GM19438 (cell line): ENCODE measurements around the gene KIZ.

Experiments used
- ATAC-seq: cut with Tn5 transposase; IDR thresholded peaks from one replicate; pipeline ENCODE4 v1.9.1; 2021; ENCODE audit warnings: low read depth; ENCODE audit not compliant: unreplicated experiment

Gene KIZ

DNA sequence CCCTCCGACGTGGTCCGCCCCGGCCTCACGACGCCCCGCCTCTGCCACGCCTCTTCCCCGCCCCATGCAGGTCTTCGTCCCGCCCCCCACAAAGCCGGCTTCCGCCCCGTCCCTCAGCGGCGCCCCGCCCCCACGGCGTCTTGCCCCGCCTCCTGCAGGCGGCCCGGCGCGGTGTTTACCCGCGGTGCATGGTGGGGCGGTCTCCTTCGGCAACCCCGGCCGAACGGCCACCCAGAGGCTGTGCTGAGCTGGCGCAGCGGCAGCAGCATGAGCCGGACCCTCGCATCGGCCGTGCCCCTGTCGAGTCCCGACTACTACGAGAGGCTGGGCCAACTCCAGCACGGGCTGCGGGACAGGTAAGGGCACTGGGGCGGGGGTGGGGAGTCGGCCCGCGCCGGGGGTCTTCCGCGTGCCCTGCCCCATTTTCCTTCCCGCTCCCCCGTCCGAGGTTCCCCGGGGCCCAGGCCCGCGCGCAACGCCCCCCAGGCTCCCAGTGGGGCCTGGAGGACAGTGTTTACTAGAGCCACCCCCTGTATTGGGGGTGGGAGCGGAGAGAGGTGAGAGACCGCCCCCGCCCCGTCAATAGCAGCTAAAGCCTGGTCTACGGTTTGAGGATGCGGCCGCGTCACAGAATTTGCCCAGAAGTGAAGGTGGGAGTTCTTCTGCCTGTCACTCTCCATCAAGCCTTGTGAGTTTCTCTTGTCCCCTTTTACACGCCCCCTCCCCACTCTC lies at the start of gene KIZ:
Gene KIZ, plus strand, starts transcription at position 234 of the 732 bp plus-strand sequence. Its CDS starts 34 bp downstream, at position 268.
- ATAC-seq: peak; percentile 96

- ATAC-seq: no peak
These were observed 48.0 kb upstream of the KIZ start for GRCh38 chr20:21077809-21078345.

GRCh38 chr20:21082584-21082983 lies 43.3 kb upstream of the KIZ start:
- no peak for ATAC-seq

DNA sequence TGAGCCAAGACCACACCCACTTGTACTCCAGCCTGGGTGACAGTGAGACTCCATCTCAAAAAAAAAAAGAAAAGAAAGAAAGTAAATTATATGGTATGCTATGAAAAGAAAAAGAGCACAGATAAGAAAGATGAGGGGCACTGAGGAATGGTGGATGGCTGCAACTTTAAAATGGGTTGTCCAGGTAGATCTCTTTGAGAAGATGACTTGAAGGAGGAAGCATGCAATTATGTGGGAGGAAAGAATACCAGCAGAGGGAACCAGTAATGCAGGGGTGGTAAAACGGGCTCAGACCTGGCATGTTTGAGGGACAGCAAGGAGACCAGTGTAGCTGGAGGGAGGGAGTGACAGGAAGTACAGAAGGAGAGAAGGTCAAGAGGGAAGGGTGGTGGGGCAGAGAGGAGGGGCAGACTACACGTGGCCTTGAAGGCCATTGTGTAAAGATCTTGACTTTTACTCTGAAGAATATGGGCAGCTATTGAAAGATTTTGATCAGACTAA lies 42.0 kb upstream of the KIZ start:
- no peak for ATAC-seq

DNA sequence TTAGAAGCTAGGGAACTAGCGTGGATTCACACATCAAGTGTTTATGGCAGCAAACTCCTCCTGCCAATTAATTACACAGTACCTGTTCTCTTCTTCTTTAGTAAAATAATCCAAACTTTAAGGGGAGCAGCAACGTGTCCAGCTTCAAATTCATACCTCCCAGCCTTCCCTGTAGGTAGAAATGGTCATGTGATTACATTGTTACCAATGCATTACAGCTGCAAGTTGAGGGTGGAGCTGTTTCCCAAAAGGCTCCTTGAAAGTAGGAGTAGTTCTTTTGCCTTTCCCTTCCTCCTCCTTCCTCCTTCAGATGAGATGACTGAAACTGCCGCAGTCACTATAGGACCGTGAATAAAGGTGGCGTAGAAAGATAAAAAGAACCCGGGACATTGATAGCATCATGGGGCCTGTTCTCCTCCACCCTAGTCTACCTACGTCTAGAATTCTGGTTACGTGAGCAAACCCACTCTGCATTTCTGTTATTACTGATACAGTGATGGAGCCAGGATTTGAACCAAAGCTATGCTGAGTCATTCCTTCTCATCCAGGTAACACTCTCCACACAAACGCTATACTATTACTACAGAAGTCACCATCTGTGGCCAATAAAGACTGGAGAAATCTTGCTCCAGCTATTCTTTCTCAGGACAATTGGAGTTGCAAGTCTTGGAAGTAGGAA lies 37.9 kb upstream of the KIZ start:
- no peak for ATAC-seq

DNA sequence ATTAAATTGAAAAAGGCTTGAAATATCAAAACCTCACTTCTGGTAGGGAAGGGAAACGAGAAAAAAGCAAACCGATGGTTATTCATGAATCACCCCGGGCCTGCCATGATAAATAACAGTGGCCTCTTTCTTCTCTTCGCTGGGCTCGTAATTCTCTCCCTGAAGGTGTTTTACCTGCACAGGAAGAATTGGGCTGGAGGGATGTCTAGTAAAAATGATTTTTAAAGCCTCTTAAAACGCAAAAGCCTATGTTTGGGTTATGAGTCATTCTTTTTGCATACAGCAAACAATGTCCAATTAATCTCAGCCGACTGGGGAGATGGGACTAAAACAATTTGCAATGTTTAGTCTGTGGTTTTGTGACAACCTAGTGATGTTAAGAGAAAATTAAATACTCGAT lies 36.5 kb upstream of the KIZ start:
- ATAC-seq: no peak

DNA sequence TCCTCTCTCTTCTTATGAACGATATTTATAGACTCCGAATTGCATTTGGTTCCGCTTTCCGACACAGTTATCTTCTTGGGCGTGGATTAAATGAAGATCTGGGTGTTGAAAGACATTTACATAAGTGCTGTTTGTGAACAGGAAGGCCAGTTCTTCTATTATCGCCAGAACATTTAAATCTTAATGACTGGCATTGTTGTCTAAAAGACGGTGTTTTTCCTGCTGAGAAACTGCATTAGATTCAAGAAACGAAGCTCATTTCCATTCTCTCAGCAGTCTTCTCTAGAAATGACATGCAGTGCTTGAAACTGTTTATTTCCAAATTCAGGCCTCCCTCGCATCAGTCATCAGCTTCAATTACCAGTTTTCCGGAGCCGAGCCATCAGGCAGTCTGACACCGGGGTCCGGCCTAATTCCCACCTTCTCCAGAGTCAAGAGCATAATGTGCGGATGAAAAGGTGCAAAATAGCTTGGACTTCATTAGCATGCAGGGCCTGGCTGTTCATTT lies 35.7 kb upstream of the KIZ start:
- no peak for ATAC-seq

DNA sequence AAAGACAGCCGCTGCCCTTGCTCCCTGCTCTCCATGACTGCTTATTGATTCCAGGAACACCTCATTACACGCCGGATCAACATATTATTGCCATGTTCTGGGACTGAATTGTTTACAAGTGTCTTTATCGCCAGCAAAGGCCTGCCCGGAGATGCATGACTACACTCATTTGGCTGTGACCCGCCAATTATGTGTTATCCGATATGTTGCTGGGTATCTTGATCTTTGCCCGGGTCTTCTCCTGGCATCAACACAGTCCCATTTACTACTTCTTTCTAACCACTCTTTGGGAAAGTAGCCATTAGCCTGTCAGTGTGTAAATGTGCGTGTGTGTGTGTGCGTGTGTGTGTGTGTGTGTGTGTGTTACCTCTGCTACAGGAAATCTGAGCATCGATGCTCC lies 35.2 kb upstream of the KIZ start:
- no peak for ATAC-seq

- ATAC-seq: no peak
These were observed 33.1 kb upstream of the KIZ start for GRCh38 chr20:21092806-21093205.

- ATAC-seq: peak; percentile 41
These were observed 29.4 kb upstream of the KIZ start for GRCh38 chr20:21096321-21097043.

DNA sequence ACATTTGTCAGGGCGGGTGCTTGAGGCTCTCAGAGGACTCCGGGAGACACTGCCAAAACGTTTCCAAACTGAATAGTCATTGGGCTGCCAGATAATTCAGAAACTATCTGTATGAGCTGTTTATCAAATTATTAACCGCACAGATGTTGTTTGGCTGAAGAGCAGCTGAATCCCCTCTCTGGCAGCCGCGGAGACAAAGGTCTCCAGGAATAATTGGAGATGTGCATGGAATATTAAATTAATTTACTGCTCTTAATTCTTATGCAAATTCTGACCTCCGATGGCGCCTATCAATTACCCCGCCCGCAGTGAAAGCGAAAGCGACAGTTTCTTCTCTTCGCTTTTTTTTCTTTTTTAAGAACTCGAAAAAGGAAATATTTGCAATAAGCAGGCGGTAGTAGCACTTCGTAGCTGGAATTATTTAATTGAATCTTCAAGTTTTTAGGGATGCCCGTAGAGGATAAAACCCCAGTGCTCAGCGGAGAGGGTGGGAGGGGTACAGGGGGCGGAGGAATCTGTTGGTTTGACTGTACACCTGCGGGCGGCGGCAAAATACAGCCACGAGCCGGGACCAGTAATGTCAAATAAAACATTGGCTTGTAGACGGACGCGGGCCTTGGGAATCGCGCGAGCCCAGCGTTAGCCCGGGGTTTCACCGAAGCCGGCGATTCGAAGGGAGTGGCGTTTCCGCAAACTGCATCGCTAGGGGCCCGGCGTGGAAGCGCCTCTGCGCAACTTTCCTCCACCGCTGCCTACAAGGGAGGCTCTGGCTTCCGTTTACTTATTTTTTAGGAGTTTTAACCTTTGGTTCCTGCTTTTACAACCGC lies 25.9 kb upstream of the KIZ start:
- peak; percentile 31 for ATAC-seq

DNA sequence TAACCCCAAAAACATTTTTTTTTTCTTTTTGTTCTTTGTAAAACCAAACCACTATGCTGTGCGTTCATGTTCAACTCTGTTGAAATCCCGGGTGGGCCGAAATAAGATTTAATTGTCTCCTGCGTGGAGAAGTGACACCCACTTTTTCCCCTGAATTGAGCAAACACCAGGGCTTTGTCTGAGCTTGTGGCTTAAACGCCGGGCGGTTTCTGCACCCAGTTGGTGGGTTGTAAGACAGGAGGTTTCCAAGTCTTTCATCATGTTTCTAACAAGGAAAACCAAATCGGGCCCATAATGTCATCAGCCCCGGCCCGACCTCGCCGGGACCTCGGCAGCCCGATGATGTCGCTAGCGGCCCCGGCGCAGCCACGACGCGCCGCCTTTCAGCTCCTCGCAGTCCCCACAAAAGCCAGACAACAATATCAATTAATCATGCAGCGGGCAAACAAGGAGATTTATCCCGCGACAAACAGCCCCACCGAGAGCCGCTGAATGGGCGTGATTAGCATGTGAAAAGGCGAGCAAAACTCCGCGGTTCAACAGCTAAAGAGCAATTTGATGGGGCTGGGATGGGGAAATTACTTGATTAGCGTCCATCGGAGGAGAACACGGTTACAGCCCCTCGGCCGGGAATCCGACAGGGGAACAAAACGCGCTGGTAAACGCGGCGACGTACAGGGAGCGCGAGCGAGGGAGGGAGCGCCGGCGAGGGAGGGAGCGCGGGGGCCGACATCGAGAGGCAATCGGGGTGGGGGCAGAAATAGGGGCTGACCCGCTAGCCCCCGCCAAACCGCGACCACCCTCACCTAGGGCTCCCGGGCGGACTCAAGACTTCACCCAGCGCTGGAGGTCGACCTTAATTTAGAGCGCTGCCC lies 25.1 kb upstream of the KIZ start:
- ATAC-seq: no peak

DNA sequence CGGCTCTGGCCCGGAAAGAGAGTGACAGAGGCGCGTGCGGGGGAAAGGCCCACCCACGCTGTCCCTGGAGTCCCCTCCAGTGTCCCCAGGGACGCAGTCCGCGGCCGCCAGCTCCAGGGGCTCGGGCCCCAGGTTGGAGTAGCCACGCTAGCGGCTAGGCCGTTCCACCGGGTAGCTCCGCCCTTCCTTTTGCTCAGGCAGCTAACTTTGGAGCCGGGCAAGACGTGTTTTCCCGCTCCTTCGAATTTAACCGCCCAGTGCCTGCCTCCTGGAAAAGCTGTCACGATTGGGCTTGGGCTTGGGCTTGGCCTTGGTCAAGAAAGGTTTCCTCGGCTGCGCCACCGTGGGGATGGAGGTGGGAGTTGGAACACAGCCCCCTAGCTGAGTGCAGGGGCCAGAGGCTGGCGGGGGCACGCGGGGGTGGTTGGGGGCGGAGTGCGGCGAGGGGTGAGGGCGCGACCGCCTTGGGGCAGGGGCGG lies 24.4 kb upstream of the KIZ start:
- ATAC-seq: no peak

GRCh38 chr20:21101932-21102575 lies 23.8 kb upstream of the KIZ start:
- ATAC-seq: peak; percentile 31

- ATAC-seq: no peak
These were observed 23.1 kb upstream of the KIZ start for GRCh38 chr20:21102603-21103311.

DNA sequence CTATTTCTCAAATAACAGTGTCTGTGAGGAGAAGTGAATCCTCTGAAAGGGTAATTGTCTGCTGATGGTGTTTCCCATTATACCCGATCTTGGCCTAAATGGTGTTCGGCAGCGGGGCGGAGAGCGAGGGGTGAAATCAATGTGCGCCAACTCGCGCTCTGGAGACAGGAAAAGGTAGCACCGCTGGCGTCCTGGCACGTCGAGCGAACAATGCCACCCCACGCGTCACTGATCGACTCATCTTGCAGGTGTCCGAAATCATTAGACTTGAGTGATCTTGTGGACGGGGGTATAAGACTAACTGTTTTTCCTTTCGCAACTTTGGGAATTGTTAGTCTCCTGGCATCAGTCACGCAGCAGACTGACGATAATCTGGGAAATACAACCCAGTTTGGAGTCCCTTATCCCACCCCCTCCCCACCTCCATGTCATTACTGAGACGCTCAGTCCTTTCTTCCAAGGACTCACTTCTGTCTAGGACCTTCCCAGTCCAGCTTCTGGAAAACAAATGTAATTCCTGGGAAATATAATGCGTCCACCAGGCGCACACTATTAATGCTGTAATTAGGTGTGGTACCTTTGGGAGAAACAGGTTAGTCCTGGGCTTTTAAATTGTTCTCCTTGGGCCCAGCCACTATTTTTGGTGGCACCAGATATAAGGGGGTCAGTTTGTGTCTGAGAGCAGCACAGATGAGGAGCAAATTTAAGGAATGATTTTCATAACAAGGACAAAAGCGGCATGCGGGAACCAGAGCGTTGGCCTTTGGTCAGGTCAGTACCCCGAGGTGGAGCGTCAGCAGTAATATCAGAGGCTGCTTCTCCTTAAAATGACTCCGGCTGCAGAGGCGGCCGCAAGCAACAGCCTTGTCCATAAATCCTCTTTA lies 22.1 kb upstream of the KIZ start:
- ATAC-seq: no peak

DNA sequence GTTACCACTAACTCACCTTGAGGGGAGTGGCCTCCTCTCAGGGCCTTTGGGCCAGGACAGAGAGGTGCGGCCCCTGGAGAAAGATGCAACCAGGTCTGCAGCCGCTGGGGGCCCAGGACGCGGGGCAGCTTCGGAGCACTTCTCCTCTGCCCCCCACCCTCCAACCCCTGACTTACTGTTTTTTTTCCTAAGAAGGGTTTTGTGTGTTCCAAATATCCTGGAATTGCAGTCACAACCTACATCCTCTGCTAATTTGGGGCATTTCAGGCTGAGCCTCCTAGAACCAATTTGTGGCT lies 21.5 kb upstream of the KIZ start:
- no peak for ATAC-seq
